ENCODE results near the gene SH3BGRL2. TPM values are rescaled to one million over a fixed set of nuclear protein-coding genes. Genes with fewer than 3 reads are reported as not detected.
"Not testable (repeated sequence)": the region's sequence is repeated elsewhere in the genome, so short reads cannot be mapped to it uniquely, and the experiment has no call there.

The SH3BGRL2 gene
- total RNA-seq, 4 donors from 2014 or later: 18.2 to 65.4 (median 40.1) TPM

DNA sequence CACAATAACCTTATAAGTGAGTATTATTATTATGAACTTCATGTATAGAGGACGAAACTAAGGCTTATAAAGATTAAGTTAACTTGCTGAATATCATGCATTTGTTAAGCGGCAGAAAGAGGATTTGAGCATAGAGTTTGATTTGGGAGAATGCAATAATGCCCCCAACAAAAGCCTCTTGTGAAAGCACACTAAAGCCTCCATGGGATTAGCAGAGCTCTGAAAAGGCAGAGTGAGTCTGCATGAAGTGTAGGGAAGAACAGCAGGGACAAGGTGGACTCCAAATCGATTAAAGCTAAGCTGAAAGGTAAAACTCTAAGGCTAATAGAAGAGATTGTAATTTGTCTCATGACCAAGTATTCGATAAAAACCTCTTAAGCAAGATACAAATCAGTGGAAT, 100.3 kb downstream of the SH3BGRL2 start:
- DNase-seq (ENCODE audit: low spot score in 2 of 2): no peak
- WGBS, 2 donors: 84 to 91% methylated on average over 4 of the region's 4 CpGs
- no peak for TF ChIP-seq POLR2A (IDR thresholded peaks at IDR 0.05)
- TF ChIP-seq, protein P1, sequence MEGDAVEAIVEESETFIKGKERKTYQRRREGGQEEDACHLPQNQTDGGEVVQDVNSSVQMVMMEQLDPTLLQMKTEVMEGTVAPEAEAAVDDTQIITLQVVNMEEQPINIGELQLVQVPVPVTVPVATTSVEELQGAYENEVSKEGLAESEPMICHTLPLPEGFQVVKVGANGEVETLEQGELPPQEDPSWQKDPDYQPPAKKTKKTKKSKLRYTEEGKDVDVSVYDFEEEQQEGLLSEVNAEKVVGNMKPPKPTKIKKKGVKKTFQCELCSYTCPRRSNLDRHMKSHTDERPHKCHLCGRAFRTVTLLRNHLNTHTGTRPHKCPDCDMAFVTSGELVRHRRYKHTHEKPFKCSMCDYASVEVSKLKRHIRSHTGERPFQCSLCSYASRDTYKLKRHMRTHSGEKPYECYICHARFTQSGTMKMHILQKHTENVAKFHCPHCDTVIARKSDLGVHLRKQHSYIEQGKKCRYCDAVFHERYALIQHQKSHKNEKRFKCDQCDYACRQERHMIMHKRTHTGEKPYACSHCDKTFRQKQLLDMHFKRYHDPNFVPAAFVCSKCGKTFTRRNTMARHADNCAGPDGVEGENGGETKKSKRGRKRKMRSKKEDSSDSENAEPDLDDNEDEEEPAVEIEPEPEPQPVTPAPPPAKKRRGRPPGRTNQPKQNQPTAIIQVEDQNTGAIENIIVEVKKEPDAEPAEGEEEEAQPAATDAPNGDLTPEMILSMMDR (IDR thresholded peaks at IDR 0.05): no peak
- no peak overlapping the region for H3K4me3 ChIP-seq (ENCODE audit: low read depth, poor library complexity, severe bottlenecking)
- intact Hi-C loops (cut with DNase I; ENCODE audit: low total_unique reads): no loop called here

DNA sequence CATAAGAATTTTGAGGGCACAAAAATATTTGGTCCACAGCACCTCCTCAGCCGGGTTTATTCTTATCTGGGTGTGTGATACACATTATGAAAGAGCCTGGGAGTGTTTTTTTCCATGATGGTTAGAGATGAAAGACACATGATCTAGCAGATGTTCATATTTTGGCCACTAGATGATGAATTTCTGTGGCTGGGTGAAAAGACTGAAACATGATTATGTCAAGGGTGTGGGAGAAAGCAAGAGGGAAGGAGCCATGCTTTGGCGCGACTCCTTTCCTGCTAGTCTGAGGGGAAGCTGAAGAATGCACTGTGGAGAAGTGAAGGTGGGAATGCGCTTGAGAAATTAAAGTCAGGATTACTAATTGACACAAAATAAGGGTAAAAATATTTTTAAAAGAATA, 102.3 kb downstream of the SH3BGRL2 start:
- intact Hi-C loops (cut with DNase I; ENCODE audit: low total_unique reads): no loop called here
- DNase-seq (ENCODE audit: low spot score in 2 of 2): no peak
- no peak overlapping the region for H3K4me3 ChIP-seq (ENCODE audit: low read depth, poor library complexity, severe bottlenecking)
- TF ChIP-seq, protein P1 (IDR thresholded peaks at IDR 0.05): no peak
- TF ChIP-seq POLR2A (IDR thresholded peaks at IDR 0.05): no peak
- 83 to 86% methylated on average over 4 of the region's 4 CpGs for WGBS, 2 donors

DNA sequence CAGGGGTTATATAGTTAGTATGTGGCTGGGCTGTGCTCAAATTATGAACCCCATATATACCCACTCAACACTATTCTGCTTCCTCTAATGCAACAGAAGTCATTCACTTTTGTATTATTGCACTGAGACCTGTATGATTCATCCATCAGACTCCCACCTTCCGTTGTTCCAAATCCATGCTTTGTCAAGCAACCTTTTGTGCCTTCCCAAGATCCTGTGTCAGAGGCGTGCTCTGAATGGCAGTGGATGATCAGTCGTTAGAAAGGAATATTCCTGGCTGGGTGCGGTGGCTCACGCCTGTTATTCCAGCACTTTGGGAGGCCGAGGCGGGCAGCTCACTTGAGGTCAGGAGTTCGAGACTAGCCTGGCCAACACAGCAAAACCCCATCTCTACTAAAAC, 103.2 kb downstream of the SH3BGRL2 start:
- TF ChIP-seq POLR2A (IDR thresholded peaks at IDR 0.05): no peak
- TF ChIP-seq, protein P1 (IDR thresholded peaks at IDR 0.05): no peak
- no peak overlapping the region for H3K4me3 ChIP-seq (ENCODE audit: low read depth, poor library complexity, severe bottlenecking)
- WGBS, 2 donors: 93 to 95% methylated on average over 8 of the region's 8 CpGs
- DNase-seq (ENCODE audit: low spot score in 2 of 2): no peak
- intact Hi-C loops (cut with DNase I; ENCODE audit: low total_unique reads): no loop called here

DNA sequence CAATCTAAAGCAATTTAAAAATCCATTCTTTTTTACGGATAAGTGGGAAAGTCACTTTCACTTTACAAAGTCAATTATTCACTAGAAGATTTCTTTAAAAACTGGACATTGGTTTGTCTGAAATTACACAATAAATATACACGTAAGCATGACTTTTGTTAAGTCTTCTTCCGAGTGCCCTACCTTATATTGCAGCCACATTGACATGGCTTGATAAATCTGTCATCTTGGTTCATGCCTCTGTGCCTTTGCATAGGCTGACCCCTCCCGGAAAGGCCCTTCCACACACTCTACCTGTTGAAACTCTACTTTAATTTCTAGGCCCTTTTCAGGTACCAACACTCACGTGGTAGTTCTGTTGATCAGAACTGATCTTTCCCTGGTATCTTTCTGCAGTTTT, 104.1 kb downstream of the SH3BGRL2 start:
- H3K4me3 ChIP-seq (ENCODE audit: low read depth, poor library complexity, severe bottlenecking): no peak overlapping the region
- WGBS, 2 donors: 91 to 94% methylated on average over 5 of the region's 5 CpGs
- intact Hi-C loops (cut with DNase I; ENCODE audit: low total_unique reads): no loop called here
- DNase-seq (ENCODE audit: low spot score in 2 of 2): no peak
- TF ChIP-seq, protein P1 (IDR thresholded peaks at IDR 0.05): no peak
- no peak for TF ChIP-seq POLR2A (IDR thresholded peaks at IDR 0.05)

DNA sequence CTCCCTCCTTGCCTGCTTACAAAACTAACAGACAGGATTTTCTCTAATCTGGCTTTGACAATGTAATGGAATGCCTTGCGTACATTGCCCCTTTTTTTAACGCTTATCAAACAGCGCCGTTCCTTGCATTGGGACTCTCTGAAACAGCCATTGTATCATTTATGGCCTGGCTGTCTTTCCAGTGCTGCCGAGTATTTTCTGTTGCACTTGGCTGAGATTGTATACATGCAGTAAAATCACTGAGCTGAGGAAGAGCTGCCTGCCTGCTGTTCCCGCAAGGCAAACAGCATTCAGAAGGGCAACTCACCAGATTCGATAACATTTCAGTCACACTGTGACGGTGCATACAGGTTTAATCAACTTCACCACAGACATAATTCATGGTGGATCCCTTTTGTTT, 106.0 kb downstream of the SH3BGRL2 start:
- WGBS, 2 donors: 59 to 67% methylated on average over 8 of the region's 8 CpGs
- no peak for DNase-seq (ENCODE audit: low spot score in 2 of 2)
- TF ChIP-seq, protein P1 (IDR thresholded peaks at IDR 0.05): no peak
- TF ChIP-seq POLR2A (IDR thresholded peaks at IDR 0.05): no peak
- no peak overlapping the region for H3K4me3 ChIP-seq (ENCODE audit: low read depth, poor library complexity, severe bottlenecking)
- intact Hi-C loops (cut with DNase I; ENCODE audit: low total_unique reads): no loop called here

DNA sequence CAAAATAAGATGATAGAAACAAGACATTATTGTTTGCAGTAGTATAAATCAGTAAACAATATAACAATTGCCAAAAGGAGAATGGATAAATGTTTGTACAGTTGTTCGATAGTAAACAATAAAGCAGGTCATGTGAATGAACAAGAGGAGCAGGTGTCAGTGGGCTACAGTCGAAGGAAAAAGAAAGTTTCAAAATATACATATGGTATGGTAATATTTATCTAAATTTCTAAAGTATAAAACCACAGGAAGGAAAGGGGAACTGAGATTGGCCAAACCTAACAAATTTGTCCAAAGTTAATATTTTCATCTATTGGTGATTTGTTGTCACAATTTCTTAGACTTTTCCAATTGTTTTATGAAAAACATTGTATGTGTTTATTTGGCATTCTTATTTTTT, 110.9 kb downstream of the SH3BGRL2 start:
- no peak for DNase-seq (ENCODE audit: low spot score in 2 of 2)
- no peak overlapping the region for H3K4me3 ChIP-seq (ENCODE audit: low read depth, poor library complexity, severe bottlenecking)
- 87 to 90% methylated on average over 2 of the region's 2 CpGs for WGBS, 2 donors
- TF ChIP-seq, protein P1 (IDR thresholded peaks at IDR 0.05): no peak
- intact Hi-C loops (cut with DNase I; ENCODE audit: low total_unique reads): no loop called here

DNA sequence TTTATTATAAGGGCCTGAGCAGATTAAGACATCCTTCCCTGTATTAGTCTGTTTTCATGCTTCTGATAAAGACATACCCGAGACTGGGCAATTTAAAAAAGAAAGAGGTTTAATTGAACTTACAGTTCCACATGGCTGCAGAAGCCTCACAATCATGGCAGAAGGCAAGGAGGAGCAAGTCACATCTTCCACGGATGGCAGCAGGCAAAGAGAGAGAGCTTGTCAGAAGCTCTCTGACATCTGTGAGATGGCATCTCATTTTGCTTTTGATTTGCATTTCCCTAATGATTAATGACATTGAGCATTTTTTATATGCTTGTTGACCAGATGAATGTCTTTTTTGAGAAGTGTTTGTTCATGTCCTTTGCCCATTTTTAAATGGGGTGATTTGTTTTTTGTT, 114.2 kb downstream of the SH3BGRL2 start:
- WGBS, 2 donors: 92 to 93% methylated on average over 2 of the region's 2 CpGs
- intact Hi-C loops (cut with DNase I; ENCODE audit: low total_unique reads); H3K4me3 ChIP-seq (ENCODE audit: low read depth, poor library complexity, severe bottlenecking); DNase-seq (ENCODE audit: low spot score in 2 of 2): not testable (repeated sequence)

DNA sequence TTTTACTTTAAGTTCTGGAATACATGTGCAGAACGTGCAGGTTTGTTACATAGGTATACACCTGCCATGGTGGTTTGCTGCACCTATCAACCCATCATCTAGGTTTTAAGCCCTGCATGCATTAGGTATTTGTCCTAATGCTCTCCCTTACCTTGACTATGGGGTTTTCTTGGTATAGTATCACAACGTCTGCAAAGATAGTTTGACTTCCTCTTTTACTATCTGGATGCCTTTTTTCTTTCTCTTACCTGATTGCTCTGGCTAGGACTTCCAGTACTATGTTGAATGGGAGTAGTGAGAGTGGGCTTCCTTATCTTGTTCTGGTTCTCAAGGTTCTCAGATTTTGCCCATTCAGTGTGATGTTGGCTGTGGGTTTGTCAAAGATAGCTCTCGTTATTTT, 115.2 kb downstream of the SH3BGRL2 start:
- intact Hi-C loops (cut with DNase I; ENCODE audit: low total_unique reads); DNase-seq (ENCODE audit: low spot score in 2 of 2); H3K4me3 ChIP-seq (ENCODE audit: low read depth, poor library complexity, severe bottlenecking): not testable (repeated sequence)
- 84 to 99% methylated on average over 3 of the region's 3 CpGs for WGBS, 2 donors
